Activated T-cell treated with anti-CD3 and anti-CD28 coated beads for 1 hour (primary cell): ENCODE data around the gene USP32.

Experiments used
- DNase-seq: peaks from one replicate; pipeline ENCODE4 v3.0.0-alpha.2; 2020; ENCODE audit warnings: low read depth

The USP32 gene

GRCh38 chr17:60153606-60154390 is 238.1 kb downstream of the USP32 start:
- no peak for DNase-seq

GRCh38 chr17:60151355-60151754 is 240.6 kb downstream of the USP32 start:
- DNase-seq = no peak

- DNase-seq = no peak
These were observed 242.0 kb downstream of the USP32 start, which contains the start of gene CA4 for GRCh38 chr17:60149691-60150582. TSS of gene CA4 (plus strand) at chr17:60149973. CDS start at chr17:60150035, 62 bp downstream.

- no peak for DNase-seq
These were observed 243.6 kb downstream of the USP32 start for GRCh38 chr17:60148373-60148772.

GRCh38 chr17:60147553-60148223 is 244.2 kb downstream of the USP32 start:
- no peak for DNase-seq

- no peak for DNase-seq
These were observed 245.7 kb downstream of the USP32 start for GRCh38 chr17:60146206-60146605.

GRCh38 chr17:60145006-60145935 is 246.7 kb downstream of the USP32 start:
- no peak for DNase-seq

GRCh38 chr17:60142872-60143499 is 248.9 kb downstream of the USP32 start:
- DNase-seq = peak; percentile 68

GRCh38 chr17:60141111-60142018 is 250.6 kb downstream of the USP32 start:
- no peak for DNase-seq

GRCh38 chr17:60139438-60140285 is 252.3 kb downstream of the USP32 start:
- peak; percentile 54 for DNase-seq

- no peak for DNase-seq
These were observed 253.0 kb downstream of the USP32 start for GRCh38 chr17:60138769-60139437.

GRCh38 chr17:60137731-60138130 is 254.2 kb downstream of the USP32 start:
- no peak for DNase-seq

- DNase-seq = no peak
These were observed 255.8 kb downstream of the USP32 start for GRCh38 chr17:60135951-60136666.

- DNase-seq = peak; percentile 59
These were observed 256.6 kb downstream of the USP32 start for GRCh38 chr17:60135151-60135950.

- DNase-seq = no peak
These were observed 257.4 kb downstream of the USP32 start for GRCh38 chr17:60134396-60135150.

GRCh38 chr17:60130466-60130865 is 261.5 kb downstream of the USP32 start:
- no peak for DNase-seq
